Esophagus (tissue), 2 donors: ENCODE data around the gene PTGER4. TPM values are rescaled to one million over a fixed set of nuclear protein-coding genes. Genes with fewer than 3 reads are reported as not detected.
"Not testable (repeated sequence)": the region's sequence is repeated elsewhere in the genome, so short reads cannot be mapped to it uniquely, and the experiment has no call there.

Source experiments
- H3K27ac ChIP-seq, 2 donors: one replicate each; pipeline ENCODE4 v1.5.1; 2013; ENCODE audit warnings: low read depth in 2 of 2, mild to moderate bottlenecking in 2 of 2, inconsistent platforms in 1 of 2, low read length in 1 of 2, moderate library complexity in 1 of 2
- H3K27me3 ChIP-seq, 2 donors: one replicate each; pipeline ENCODE4 v1.6.1; 2013; ENCODE audit warnings: low read length in 2 of 2, control low read depth in 1 of 2, mild to moderate bottlenecking in 1 of 2; ENCODE audit not compliant: insufficient read depth in 2 of 2, control insufficient read depth in 1 of 2
- H3K36me3 ChIP-seq, 2 donors: one replicate each; pipeline ENCODE4 v1.6.1; 2013; ENCODE audit warnings: low read length in 1 of 2; ENCODE audit not compliant: control insufficient read depth in 2 of 2, insufficient read depth in 2 of 2
- H3K4me1 ChIP-seq, 2 donors: one replicate each; pipeline ENCODE4 v1.6.1; 2013; ENCODE audit warnings: low read length in 1 of 2; ENCODE audit not compliant: control insufficient read depth in 2 of 2, insufficient read depth in 2 of 2
- H3K4me3 ChIP-seq, 2 donors: one replicate each; pipeline ENCODE4 v1.5.1; 2013; ENCODE audit warnings: low read length in 2 of 2, mild to moderate bottlenecking in 2 of 2, low read depth in 1 of 2, moderate library complexity in 1 of 2
- H3K9me3 ChIP-seq, 2 donors: one replicate each; pipeline ENCODE4 v1.6.1; 2013; ENCODE audit warnings: mild to moderate bottlenecking in 2 of 2, low read depth in 1 of 2, low read length in 1 of 2, moderate library complexity in 1 of 2; ENCODE audit not compliant: control insufficient read depth in 2 of 2, insufficient read depth in 1 of 2
- WGBS, 2 donors: extraction: QIAGEN DNeasy Blood & Tissue Kit; methylation state at CpG; one replicate each; pipeline ENCODE4 v1.1.7; 2013; 5-methylcytosine and 5-hydroxymethylcytosine counted together
- polyA plus RNA-seq, 2 donors: library from polyadenylated mRNA; stranded (reverse); fragments of 200-250 nt; gene quantifications; one replicate each; pipeline ENCODE4 v1.2.3, GENCODE V29; 2013
- donor health status: healthy with polysubstance abuse.
- donor health status: Bipolar disorder and iron deficiency.

PTGER4 gene
- 1 to 10 TPM; 1.2 to 1.4 TPM for polyA plus RNA-seq

DNA sequence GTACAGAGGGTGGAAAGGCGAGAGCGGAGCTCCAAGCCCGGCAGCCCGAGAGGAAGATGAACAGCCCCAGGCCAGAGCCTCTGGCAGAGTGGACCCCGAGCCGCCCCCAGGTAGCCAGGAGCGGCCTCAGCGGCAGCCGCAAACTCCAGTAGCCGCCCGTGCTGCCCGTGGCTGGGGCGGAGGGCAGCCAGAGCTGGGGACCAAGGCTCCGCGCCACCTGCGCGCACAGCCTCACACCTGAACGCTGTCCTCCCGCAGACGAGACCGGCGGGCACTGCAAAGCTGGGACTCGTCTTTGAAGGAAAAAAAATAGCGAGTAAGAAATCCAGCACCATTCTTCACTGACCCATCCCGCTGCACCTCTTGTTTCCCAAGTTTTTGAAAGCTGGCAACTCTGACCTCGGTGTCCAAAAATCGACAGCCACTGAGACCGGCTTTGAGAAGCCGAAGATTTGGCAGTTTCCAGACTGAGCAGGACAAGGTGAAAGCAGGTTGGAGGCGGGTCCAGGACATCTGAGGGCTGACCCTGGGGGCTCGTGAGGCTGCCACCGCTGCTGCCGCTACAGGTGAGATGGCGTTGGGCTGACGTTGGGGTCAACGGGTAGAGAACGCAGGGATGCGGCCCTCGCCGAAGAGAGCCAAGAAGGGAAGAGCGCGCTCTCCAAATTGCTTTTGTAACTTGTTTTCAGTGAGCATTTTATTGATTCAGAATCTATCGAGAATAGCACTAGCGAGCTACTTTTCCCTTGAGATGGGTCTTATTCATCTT is at the start of gene PTGER4:
Gene PTGER4, plus strand, starts transcription at position 3 of the 769 bp plus-strand sequence. CDS start 1,079 bp downstream, outside the sequence.
- Histone ChIP-seq H3K36me3 (no peaks in the 10 kb centered on the region), H3K27ac (peak within 1 kb of the TSS; percentile 98), H3K27me3 (peaks cover 0 to 3% of the 10 kb centered on the region in 2 donors), H3K4me1 (peaks cover 4 to 12% of the 10 kb centered on the region in 2 donors), H3K4me3 (peak within 1 kb of the TSS; percentile 63 to 74), H3K9me3 (no peaks in the 10 kb centered on the region)
- WGBS, 2 donors = 0 to 1% methylated on average over 33 to 44 of the region's 44 CpGs

DNA sequence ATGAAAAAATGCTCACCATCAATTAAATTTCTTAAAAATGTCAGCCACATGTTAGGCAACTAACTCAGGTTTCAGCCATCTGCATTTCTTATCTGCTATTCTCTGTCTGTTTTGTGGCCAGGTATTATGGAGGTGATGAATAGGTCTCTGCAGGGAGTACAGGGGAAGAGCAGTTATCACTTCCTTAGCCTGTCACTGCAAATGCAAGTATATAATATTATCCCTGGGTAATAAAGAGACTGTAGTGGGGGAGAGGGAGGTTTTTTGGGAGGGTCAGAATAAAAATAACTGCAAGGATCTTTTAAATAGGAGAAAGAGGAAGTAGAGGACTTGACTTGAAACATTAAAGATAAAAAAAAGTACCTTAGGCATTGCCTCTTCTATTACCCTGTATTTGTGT is 49.6 kb upstream of the PTGER4 start:
- Histone ChIP-seq H3K27ac (no peak overlapping the region), H3K36me3 (no peaks in the 10 kb centered on the region), H3K4me1 (no peaks in the 10 kb centered on the region), H3K4me3 (no peak overlapping the region), H3K9me3 (no peaks in the 10 kb centered on the region), H3K27me3 (no peaks in the 10 kb centered on the region)

DNA sequence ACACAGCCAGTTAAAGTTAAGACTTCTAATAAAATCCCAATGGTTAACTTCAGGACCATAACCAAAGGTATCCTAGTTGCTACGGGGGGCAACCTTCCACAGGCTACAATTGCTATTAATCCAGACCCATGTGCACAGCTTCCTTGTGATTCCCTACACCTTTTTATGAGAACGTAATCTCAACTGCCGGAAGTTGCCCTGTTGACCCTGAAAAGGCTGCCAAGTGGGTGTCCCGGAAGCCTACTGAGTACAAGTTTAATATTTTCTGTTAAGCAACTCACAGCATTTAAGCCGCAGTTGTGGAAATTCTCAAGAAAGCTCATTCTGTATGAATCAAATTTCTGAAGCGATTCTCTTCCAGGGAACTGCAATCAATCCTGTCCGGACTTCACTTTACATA is 48.5 kb upstream of the PTGER4 start:
- Histone ChIP-seq H3K36me3 (no peaks in the 10 kb centered on the region), H3K27me3 (no peaks in the 10 kb centered on the region), H3K4me3 (no peak overlapping the region), H3K9me3 (no peaks in the 10 kb centered on the region), H3K4me1 (no peaks in the 10 kb centered on the region), H3K27ac (no peak overlapping the region)
- WGBS, 2 donors = 76 to 89% methylated on average over 7 of the region's 7 CpGs

- Histone ChIP-seq H3K4me1 (no peaks in the 10 kb centered on the region), H3K27me3 (no peaks in the 10 kb centered on the region), H3K27ac (no peak overlapping the region), H3K4me3 (no peak overlapping the region), H3K36me3 (no peaks in the 10 kb centered on the region), H3K9me3 (no peaks in the 10 kb centered on the region)
- WGBS, 2 donors = 68 to 76% methylated on average over 3 of the region's 3 CpGs
These were observed 45.6 kb upstream of the PTGER4 start for GRCh38 chr5:40634154-40634553.

DNA sequence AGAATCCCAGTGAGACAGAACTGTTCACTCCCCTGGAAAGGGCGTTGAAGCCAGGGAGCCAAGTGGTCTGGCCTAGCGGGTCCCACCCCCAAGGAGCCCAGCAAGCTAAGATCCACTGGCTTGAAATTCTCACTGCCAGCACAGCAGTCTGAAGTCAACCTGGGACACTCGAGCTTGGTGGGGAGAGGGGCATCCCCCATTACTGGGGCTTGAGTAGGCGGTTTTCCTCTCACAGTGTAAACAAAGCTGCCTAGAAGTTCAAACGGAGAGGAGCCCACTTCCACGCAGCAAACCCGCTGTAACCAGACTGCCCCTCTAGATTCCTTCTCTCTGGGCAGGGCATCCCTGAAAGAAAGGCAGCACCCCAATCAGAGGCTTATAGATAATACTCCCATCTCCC is 45.1 kb upstream of the PTGER4 start:
- Histone ChIP-seq H3K27me3 (no peaks in the 10 kb centered on the region), H3K4me3 (no peak overlapping the region), H3K9me3 (no peaks in the 10 kb centered on the region), H3K36me3 (no peaks in the 10 kb centered on the region), H3K27ac (no peak overlapping the region), H3K4me1 (no peaks in the 10 kb centered on the region)
- WGBS, 2 donors = 75 to 86% methylated on average over 7 of the region's 7 CpGs

DNA sequence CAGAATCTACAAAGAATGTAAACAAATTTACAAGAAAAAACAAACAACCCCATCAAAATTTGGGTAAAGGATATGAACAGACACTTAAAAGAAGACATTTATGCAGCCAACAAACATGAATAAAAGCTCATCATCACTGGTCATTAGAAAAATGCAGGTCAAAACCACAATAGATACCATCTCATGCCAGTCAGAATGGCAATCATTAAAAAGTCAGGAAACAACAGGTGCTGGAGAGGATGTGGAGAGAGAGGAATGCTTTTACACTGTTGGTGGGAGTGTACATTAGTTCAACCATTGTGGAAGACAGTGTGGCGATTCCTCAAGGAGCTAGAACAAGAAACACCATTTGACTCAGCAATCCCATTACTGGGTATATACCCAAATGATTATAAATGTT is 40.2 kb upstream of the PTGER4 start:
- H3K4me1 ChIP-seq, H3K27ac ChIP-seq, H3K27me3 ChIP-seq, H3K9me3 ChIP-seq, H3K4me3 ChIP-seq, H3K36me3 ChIP-seq: not testable (repeated sequence)
- WGBS, 2 donors = 87 to 98% methylated on average over 1 of the region's 1 CpG

DNA sequence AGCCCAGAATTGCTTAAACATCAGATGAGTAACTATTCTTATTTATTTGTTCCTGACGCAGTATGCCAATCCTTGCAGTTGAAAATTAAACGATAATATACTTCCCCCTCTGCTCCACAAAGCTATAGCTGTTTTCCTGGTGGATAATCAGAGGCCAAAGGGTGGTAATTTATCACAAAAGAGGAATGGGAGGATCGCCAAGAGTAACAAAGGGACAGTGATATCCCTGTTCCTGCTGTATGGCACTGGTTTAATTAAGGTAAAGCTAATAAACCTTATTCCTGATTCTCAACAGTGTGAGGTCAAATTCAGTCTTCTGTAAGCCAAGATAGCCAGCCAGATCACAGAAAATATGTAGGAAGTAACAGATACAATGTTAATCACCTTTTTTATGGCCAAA is 33.4 kb upstream of the PTGER4 start:
- Histone ChIP-seq H3K4me1 (no peaks in the 10 kb centered on the region), H3K27me3 (no peaks in the 10 kb centered on the region), H3K4me3 (no peak overlapping the region), H3K9me3 (no peaks in the 10 kb centered on the region), H3K27ac (no peak overlapping the region), H3K36me3 (no peaks in the 10 kb centered on the region)
- WGBS, 2 donors = 45 to 70% methylated on average over 3 of the region's 3 CpGs

DNA sequence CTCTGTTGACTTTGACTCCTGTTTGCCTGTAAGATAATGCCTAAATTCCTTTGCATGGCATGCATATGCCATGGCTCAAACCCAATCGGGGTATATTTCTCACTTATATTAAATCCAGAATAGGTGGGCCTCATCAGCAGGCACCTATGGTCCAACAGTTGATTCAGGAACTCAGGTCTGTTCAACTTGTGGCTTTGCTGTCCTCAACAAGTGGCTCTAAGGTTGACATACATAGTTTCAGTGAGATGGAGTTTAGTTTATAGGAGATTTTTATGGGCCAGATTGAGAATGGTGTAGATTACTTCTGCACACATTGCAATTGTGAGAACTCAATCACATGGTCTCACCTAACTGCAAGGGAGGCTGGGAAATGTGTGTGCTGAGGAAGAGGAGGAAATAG is 31.6 kb upstream of the PTGER4 start:
- H3K9me3 ChIP-seq = no peaks in the 10 kb centered on the region

DNA sequence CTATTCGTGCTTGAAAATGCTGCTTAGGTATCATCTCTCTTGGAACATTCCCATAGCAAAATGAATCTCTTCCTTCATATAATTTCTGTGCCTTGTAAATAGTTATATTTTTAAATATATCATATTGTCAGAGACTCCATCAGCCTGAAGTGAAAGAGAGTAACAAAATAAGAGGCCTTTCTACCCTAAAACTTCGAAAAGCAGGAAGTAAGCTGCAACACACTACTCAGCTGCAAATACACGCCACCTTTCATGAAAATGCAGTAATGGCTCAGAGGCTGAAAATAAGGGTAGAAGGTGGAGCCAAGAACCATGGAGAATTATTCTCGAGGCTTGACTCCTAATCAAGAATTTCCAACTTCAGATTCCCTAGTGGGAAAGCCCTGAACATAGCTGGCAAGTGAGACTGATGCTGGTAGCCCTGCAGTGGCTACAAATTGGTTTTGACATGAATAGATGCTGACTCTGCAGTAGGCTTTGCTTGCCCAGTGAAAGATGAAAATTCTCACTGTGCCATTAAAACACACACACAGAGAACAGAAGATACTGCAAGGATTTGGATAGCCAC is 30.2 kb upstream of the PTGER4 start:
- Histone ChIP-seq H3K27ac (no peak overlapping the region), H3K9me3 (no peaks in the 10 kb centered on the region), H3K4me1 (peaks cover 0 to 3% of the 10 kb centered on the region in 2 donors), H3K36me3 (no peaks in the 10 kb centered on the region), H3K27me3 (no peaks in the 10 kb centered on the region), H3K4me3 (no peak overlapping the region)
- 78 to 83% methylated on average over 4 of the region's 4 CpGs for WGBS, 2 donors

More for the DNA sequence above, 31.6 kb upstream of the PTGER4 start:
- Histone ChIP-seq H3K27me3 (no peaks in the 10 kb centered on the region), H3K36me3 (no peaks in the 10 kb centered on the region), H3K4me3 (no peak overlapping the region), H3K4me1 (peaks cover 0 to 3% of the 10 kb centered on the region in 2 donors), H3K27ac (no peak overlapping the region)
- WGBS, 2 donors = 86 to 97% methylated on average over 1 of the region's 1 CpG

DNA sequence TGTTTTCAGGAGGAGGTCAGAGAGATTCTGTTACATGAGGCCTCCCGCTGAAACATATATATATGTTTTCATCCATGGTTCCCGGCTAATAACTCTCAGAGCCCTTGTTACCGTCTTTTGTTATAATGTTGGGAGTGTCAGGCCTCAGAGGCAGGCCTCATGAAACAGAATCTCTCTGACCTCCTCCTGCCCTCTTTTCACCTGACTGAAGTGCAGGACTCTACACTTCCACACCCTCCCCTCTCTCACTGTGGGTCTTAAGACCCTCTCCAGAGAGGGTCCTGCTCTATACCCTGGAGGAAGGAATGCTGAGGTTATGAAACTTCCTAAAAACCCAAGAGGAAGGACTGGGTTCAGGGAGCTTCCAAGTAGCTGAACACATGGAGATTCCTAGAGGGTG is 28.5 kb upstream of the PTGER4 start:
- WGBS, 2 donors = 96 to 100% methylated on average over 3 of the region's 3 CpGs
- H3K4me3 ChIP-seq = no peak overlapping the region
- H3K36me3 ChIP-seq = no peaks in the 10 kb centered on the region
- peaks cover 0 to 3% of the 10 kb centered on the region in 2 donors for H3K4me1 ChIP-seq
- H3K27me3 ChIP-seq = no peaks in the 10 kb centered on the region
- no peaks in the 10 kb centered on the region for H3K9me3 ChIP-seq
- no peak overlapping the region for H3K27ac ChIP-seq
